HT-29 (cell line): ENCODE results near the gene QSOX1. TPM values are rescaled to one million over a fixed set of nuclear protein-coding genes. Genes with fewer than 3 reads are reported as not detected.
"Not testable (repeated sequence)": the region's sequence is repeated elsewhere in the genome, so short reads cannot be mapped to it uniquely, and the experiment has no call there.

Source experiments
- DNase-seq: peaks from one replicate; pipeline ENCODE4 v3.0.0-alpha.2; 2015; ENCODE audit warnings: low spot score
- total RNA-seq: library from RNA; depleted of rRNA; stranded (reverse); fragments of >200 nt; shearing (Covaris generic); gene quantifications from 2 replicates; pipeline ENCODE4 v1.2.3, GENCODE V29; 2014; rRNA removed

The QSOX1 gene, protein sequence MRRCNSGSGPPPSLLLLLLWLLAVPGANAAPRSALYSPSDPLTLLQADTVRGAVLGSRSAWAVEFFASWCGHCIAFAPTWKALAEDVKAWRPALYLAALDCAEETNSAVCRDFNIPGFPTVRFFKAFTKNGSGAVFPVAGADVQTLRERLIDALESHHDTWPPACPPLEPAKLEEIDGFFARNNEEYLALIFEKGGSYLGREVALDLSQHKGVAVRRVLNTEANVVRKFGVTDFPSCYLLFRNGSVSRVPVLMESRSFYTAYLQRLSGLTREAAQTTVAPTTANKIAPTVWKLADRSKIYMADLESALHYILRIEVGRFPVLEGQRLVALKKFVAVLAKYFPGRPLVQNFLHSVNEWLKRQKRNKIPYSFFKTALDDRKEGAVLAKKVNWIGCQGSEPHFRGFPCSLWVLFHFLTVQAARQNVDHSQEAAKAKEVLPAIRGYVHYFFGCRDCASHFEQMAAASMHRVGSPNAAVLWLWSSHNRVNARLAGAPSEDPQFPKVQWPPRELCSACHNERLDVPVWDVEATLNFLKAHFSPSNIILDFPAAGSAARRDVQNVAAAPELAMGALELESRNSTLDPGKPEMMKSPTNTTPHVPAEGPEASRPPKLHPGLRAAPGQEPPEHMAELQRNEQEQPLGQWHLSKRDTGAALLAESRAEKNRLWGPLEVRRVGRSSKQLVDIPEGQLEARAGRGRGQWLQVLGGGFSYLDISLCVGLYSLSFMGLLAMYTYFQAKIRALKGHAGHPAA
- total RNA-seq: 95.9 and 99.4 TPM in 2 replicates

DNA sequence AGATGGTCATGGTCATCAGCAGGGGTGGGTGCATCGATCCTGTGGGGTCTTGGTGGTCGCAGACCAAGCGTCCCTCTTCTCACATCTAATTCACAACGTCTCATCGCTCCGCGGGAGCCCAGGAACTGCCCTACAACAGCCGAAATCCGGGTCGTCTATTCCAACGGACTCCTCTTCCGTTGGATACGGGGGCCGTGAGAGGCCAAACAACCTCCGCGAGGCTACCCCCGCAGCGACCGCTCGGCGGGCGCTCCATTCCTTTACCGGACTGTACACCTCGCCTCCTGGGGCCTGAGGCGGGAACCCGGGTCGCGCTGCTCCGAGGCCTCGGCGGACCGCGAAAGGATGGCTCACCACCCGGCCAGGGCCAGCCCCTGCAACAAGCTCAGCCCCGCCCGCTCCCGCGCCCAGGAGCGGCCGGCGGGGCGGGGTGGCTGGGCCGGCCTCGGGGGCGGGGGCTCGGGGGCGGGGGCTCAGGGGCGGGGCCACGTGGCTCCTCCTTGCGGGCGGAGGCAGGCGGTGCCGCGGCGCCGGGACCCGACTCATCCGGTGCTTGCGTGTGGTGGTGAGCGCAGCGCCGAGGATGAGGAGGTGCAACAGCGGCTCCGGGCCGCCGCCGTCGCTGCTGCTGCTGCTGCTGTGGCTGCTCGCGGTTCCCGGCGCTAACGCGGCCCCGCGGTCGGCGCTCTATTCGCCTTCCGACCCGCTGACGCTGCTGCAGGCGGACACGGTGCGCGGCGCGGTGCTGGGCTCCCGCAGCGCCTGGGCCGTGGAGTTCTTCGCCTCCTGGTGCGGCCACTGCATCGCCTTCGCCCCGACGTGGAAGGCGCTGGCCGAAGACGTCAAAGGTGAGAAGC lies at the start of gene QSOX1:
Gene QSOX1 (plus strand): TSS at position 545 of the 857 bp plus-strand sequence. CDS start 39 bp downstream, at position 584.
- DNase-seq: peak; percentile 79

DNA sequence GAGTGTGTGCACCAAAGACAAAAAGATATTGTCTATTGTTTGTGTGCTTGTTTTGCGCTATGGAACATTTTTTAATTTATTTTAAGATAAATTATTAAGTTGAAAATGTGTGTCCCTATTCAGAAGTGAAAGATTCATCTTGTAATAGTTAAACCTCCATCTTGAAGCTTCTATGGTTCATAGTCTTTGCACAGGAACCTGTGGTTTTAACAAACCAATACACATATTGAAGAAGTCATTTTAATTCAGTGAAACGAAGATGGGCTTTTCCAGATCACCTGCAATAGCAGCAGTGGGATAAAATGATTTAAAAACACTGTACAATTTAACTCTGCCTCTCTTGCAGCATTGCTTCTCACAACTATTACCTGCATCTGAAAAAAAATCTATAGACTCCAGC lies 42.6 kb upstream of the QSOX1 start:
- DNase-seq: no peak

DNA sequence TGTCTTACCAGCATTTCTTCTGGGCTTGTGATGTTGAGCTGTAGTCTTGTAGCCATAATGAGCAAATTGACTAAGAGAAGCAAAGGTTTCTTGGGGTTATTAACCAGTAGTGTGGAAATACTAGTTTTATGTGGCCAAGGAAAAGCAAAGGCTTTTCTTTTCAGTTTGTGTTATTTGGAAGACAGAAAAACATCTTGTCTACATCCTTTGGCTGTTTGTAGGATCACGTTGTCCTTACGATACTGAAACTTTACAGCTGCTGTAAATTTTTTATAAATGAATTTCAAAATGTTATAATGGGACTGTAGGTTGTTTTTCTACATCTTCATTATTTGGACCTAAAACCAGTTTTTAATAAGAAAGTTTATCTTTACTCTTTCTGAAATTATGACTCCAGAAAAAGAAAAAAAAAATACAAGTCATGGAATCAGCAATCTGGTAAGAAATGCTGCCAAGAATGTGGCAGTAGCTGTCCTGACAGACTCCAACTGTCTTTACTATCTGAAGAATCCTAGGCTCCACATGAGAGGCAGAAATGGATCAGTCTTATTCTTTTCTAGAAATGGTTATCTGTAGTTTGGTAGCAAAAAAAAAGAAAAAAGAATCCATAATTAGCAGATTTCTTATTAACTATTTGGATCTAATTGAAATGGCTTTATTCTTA lies 41.6 kb upstream of the QSOX1 start:
- no peak for DNase-seq

DNA sequence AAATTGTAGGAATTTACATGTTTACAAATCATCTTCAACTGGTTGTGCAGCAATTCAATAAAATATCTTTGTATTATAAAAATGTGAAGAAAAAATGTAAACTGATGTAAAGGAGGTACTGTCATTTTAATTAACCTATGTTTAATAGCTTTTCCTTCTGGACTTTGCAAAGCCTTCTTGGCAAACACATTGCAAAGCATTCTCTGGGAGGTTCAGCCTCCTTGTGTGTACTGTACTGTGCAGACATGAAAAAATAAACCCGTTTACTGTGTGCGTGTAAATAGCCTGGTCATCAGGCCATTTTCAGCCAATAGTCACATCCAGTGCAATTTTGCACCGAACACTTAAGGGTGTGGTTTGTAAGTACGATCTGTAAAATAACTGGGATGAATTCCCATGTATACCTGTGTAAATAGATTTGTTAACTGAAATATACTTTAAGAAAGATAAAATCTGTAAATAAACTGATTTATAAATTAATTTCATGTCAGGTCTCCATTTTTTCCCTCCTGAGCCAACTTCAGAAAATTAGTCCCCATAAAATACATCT lies 40.2 kb upstream of the QSOX1 start:
- DNase-seq: no peak

DNA sequence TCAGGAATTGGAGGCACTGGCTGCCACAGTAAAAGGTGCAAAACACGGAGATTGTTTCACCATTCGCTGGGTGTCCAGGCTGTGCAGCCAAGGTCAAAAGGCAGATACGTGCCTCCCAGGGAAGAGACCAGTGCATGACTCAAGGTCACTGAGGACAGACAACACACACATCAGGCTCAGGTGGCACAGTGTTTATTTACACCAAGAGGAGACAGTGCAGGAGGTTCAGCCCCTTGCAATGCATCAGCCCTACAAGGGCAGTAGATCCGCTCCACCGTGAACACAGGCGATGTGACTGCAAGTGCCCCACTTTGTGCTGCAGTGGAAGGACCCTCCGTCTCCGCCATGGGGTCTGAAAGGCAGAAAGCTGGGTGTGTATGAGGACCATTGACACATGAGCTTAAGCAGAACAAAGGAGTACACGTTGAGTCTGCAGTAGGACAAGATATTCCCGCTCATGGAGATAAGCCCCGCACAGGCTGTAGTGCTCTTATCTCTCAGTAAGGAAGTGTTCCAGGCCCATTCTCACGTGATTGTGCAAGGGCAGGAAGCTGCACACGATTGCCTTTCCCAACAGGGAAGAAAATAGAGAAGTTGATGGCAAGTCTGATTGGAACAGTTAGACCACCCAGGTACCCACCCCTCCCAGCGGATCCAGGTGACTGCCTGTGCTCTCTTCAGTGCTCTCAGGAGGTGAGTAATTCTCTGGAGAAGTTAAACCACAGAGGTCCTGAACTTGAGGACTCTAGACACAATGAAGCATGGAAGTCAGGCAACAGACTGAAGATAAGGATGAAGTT lies 37.5 kb upstream of the QSOX1 start:
- no peak for DNase-seq

DNA sequence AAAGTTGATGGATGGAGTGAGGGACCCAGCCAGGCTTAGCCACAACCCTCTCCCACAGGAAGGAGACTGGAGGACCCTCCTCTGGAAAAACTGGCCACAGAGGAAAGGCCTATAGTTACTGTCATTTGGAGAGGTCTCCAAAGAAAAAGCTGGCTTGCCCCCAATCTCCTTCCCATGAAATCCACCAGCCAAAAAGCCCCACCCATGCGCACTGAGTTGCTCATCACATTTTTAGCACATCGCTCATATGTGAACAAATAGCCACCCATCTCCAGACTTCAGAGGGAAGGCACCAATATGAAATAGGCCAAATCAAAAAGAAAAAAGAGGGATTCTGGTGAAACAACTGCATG lies 36.9 kb upstream of the QSOX1 start:
- no peak for DNase-seq

DNA sequence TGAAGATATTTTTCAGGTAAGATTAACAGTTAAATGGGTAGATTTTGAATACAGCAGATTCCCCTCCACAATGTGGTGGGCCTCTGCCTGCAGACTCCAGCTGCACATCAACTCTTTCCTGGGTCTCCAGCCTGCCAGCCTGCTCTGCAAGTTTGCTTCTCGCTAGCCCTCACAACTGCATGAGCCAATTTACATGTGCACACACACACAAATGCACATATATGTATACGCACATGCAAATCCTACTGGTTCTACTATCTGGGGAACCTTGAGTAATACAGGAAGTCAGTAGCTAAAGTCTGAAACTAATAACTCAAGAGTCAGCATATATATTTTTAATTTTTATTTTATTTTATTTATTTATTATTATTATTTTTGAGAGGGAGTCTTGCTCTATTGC lies 34.8 kb upstream of the QSOX1 start:
- DNase-seq: no peak

DNA sequence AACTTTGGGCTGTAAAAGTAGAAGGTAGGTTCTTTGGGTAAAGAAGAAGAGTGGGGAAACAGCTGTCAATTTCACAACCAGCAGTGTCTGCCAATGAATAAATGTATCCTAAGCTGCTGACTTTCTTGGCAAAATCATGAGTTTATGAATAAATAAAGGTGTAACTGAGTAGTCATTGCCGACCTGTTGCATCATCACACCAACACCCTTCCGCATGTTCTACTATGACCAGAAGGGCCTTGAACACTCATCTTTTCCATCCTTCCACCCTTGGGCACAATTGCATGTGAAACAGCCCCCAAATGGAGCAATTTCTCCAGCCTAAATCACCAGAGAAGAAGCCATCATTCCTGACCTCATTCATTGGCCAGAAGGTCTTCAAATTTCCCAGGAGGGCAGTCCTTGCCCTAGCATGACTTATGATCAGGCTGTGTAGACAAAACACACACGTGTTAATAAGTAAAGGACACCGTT lies 31.2 kb upstream of the QSOX1 start:
- DNase-seq: no peak

DNA sequence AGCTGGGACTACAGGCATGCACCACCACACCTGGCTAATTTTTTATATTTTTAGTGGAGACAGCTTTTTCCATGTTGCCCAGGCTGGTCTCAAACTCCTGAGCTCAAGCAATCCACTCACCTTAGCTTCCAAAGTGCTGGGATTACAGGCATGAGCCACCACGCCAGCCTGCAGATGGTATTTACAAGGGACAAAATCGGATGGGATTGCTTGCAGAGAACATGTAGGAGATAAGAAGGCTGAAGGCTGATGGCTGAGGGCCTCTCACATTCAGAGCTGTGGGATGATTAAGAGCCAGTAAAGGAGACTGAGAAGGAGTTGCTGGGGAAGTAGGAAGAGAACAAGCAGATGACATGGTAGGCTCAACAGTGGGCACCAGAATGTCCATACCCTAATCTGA lies 24.0 kb upstream of the QSOX1 start:
- no peak for DNase-seq

DNA sequence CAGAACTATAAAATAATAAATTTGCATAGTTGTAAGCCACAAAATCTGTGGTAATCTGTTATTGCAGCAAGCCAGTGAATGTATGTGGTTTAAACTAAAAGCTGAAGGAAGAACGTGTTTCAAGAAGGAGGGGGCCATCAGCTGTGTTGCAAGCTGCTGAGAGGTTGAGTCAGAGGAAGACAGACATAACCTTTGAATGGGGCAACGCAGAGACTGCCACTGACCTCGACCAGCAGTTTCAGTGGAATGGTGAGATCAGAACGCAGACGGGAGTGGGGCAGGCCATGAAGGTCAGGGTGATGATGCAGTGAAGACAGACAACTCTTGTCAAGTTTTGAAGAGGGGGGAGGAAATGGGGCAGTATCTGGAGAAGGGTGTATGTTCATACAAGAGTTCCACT lies 23.2 kb upstream of the QSOX1 start:
- no peak for DNase-seq

DNA sequence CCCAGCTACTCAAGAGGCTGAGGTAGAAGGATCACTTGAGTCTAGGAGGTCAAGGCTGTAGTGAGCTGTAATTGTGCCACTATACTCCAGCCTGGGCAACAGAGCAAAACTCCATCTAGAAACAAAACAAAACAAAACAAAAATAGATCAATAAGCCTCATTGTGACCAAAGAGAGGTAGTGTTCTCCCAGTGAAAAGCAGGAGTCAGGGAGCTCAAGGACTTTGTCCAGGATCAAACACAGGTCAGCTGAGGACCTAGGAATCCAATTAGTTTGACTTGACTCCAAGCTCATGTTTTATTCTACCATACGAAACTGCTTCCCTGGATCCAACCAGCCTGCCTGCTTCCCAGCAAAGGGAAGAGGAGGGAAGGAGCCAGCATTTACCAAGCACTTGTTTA lies 21.5 kb upstream of the QSOX1 start:
- no peak for DNase-seq

DNA sequence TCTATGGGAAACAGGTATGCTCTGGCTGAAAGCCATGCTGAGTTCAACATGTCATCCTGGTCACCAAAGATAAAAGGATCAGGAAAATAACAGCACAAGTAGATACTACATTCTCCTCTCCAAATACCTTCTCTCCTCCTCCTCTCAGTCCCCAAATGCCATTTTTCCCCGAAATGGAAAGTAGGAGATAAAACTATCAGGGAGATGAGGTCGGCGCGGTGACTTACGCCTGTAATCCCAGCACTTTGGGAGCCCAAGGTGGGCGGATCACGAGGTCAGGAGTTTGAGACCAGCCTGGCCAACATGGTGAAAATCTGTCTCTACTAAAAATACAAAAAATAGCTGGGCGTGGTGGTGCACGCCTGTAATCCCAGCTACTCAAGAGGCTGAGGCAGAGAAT lies 21.0 kb upstream of the QSOX1 start:
- not testable (repeated sequence) for DNase-seq

DNA sequence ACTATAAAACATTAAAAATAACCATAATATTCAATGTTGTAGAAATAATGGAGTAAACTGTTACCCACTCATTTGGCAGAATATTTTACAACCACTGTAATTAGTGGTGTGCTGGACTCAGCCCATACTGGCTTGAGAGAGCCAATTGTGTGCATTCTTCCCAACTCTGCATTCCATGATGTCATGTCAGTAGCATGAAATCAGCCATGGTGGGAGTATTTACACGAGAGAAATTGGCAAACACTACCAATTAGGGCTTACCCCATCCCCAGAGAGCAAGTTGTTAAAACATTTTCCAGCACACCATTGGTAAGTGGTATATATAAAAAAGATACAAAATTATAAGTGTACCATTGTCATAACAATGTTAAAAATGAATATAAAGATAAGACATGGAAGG lies 19.1 kb upstream of the QSOX1 start:
- no peak for DNase-seq

DNA sequence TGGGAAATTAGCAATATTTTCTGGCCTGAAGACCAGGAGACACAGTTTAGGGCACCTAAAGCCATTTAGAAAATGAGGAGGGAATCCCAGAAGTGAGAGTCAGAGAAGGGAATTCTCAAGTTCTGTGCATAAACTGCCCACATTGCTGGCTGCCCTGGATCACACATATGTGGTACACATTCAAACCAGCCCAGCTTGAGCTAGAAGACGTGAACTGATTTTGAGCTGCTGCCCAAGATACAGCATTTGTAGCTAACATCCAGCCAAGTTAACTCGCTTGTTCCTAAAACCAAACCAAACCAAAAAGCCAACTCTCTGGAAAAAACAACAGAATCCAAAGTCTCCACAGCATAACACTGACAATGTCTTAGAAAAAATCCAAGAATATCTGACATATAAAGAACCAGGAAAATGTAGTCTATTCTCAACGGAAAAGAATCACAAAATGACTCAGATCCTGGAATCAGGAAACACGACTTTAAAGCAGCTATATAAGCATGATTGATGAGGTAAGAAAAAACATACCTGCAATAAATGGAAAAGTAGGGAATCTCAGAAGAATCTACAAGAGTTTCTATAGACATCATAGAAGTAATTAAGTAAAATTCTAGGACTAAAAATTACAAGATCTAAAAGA lies 18.2 kb upstream of the QSOX1 start:
- no peak for DNase-seq

DNA sequence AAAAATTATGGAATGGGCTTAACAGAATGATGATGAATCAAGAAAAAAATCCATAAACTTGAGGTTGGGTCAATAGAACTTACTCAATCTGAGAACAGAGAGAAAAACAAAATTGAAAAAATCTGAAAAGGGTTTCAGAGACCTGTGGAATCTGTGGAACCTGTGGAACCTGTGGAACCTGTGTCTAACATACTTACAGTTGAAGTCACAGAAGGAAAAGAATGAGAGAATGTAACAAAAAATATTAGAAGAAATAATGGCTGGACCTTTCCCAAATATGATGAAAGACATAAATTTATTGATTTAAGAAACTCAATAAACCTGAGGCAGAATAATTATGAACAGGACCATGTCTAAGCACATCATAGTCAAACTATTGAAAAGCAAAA lies 17.7 kb upstream of the QSOX1 start:
- no peak for DNase-seq

DNA sequence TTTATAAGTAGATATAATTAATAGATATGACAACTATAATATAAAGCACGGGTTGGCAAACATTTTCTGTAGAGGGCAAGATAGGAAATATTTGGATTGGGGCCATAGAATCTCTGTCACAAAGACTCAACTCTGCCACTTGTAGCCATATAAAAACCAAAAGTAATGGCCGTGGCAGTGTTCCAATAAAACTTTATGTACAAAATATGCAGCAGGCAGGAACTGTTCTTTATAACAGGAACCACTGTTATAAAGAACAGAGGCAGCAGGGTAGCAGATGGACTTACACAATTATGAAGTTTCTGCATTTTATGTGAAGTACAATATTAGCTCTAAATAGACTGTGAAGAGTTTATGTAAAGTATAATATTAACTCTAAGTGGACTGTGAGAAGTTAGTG lies 16.9 kb upstream of the QSOX1 start:
- DNase-seq: no peak

DNA sequence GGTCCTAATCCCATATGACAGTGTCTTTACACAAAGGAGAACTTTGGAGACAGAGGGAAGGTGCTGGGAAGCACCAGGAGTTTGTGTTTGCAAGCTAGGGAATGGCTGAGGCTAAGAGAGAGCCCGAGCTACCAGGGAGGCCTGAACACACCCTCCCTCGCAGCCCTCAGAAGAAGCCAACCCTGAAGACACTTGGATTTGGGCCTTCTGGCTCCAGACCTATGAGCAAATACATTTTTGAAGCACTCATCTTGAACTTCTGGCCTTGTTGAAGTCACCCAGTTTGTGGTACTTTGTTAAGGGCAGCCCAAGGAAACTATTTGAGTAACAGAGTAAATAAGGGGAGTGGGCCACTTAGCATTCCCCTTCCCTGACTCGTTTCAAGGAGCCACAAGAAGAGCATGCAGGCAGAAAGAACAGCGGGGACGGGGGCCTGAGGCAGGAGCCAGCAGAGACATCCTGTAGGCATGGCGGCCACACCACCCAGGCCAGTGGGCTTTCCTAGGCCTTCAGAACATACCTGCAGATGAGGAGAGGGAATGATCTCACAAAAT lies 13.2 kb upstream of the QSOX1 start:
- no peak for DNase-seq

DNA sequence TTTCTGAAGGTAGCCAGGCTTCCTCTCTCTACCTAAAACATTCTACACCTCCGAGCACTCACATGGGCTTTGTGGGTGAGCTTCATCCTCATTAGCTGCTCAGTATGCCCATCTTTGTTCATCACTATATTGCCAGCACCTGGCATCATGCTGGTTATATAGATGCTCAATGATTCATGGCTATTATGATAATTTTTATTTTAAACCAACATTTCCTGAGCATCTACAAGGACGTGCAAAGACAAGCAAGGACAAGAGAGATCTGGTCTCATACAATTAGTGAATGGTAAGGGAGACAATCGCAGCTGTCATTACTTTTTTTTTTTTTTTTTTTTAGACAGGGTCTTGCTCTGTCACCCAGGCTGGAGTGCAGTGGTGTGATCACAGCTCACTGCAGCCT lies 11.3 kb upstream of the QSOX1 start:
- DNase-seq: no peak

DNA sequence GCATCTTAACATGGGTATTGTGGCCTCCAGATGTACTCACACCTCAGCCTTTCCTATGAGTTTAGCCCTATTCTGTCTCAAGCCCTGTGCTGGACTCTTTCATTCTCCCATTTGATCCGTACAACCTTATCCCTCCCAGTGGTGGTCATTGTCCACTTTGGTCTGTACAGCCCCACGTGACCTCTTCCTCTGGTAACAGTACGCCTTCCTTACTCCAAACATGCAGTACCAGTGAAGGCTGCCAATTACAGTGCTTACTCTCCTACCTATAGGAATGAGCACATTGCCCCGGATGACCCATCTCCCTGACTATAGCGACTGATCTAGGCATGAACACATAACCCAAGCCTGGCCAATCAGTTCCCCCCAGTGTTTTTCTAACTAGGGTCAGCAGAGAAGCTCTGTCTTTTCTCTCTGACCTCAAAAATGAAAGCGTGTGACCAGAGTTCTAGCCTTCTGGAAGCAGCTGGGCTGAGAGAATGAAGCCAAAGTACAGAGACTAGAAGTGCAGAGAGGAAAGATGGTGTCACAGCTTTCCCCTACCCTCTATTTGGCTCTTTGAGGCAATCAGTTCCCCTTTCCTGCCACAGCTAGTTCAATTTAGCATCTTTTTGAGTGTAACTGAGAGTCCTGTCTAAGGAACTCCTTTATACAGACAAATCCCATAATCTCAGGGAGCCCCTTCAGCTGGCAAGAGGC lies 9.9 kb upstream of the QSOX1 start:
- no peak for DNase-seq
